Measurements from ENCODE around the gene CD163L1. TPM values are rescaled to one million over a fixed set of nuclear protein-coding genes. Genes with fewer than 3 reads are reported as not detected.
"Not testable (repeated sequence)": the region's sequence is repeated elsewhere in the genome, so short reads cannot be mapped to it uniquely, and the experiment has no call there.

CD163L1 gene
- polyA plus RNA-seq (ENCODE audit: insufficient read length in 3 of 3): 1 to 10 TPM; 1.6 to 3.0 (median 2.1) TPM
- long read RNA-seq, donor 1: 0 reads
- long read RNA-seq, donor 2, full-length matches to known transcripts: 1 of 1 reads
- long read RNA-seq, donor 2, partial matches to known transcripts: 0 of 1 reads
- long read RNA-seq, donor 2, other reads (novel, unspliced or antisense): 0 of 1 reads
- long read RNA-seq, donor 3: 0 reads
- long read RNA-seq, donor 4: 0 reads
- long read RNA-seq, donor 5: 0 reads
- long read RNA-seq, donor 6: 0 reads
- long read RNA-seq, donor 7: 0 reads
- long read RNA-seq, donor 8, partial matches to known transcripts: 0 of 1 reads
- long read RNA-seq, donor 8, other reads (novel, unspliced or antisense): 0 of 1 reads
- long read RNA-seq, donor 9: 0 reads
- long read RNA-seq, donor 10: 0 reads
- long read RNA-seq, donor 11: 0 reads
- long read RNA-seq, donor 12, partial matches to known transcripts: 0 of 1 reads
- long read RNA-seq, donor 12, other reads (novel, unspliced or antisense): 0 of 1 reads
- long read RNA-seq, donor 13: 0 reads
- long read RNA-seq, donor 14: 0 reads
- long read RNA-seq, donor 15: 0 reads
- long read RNA-seq, donor 16, partial matches to known transcripts: 0 of 1 reads
- long read RNA-seq, donor 16, other reads (novel, unspliced or antisense): 0 of 1 reads

DNA sequence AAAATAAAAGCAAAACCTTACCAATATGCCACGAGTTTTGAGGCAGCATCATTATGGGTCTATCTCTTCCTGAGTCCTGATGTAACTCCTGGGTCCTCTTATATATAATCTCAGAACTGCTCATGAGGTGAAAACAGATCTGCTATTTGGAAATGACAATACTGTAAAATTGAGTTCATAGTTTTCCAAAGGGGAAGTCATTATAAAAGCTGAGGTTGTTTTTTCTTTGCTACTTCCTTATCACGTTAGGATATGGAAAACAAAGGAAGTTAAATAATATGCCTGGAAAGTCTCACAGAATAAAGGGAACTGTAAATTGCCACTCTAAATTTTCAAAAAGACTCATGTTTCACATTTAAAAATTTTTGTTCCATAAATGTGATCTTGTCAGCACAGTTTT lies at the start of gene CD163L1:
CD163L1 (minus strand) TSS at position 78 of the 400 bp plus-strand sequence; CDS start at position 52, 26 bp downstream.
- DNase-seq (ENCODE audit: extremely low read depth in 1 of 11, low read depth in 9 of 11, low spot score in 4 of 11): no peak

DNA sequence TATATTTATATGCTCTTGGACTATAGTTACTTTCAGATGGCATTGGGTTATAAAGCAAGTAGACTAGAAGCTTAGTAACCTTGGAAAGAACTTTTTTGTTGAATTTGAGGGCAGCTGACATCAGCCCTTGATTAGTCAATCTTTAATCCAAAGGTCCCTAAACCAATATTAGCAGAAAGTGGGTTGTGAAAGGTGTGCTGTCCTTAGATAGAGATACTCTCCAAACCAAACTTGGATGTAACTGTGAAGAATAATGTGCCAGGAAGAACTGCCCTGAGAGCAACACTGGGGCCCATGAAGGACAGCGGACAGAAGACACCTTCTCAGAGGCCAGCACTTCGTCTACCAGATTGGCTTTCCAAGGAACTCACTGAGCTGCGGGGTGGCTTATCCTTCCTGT lies 49.1 kb upstream of the CD163L1 start:
- DNase-seq (ENCODE audit: extremely low read depth in 1 of 11, low read depth in 9 of 11, low spot score in 4 of 11): no peak

DNA sequence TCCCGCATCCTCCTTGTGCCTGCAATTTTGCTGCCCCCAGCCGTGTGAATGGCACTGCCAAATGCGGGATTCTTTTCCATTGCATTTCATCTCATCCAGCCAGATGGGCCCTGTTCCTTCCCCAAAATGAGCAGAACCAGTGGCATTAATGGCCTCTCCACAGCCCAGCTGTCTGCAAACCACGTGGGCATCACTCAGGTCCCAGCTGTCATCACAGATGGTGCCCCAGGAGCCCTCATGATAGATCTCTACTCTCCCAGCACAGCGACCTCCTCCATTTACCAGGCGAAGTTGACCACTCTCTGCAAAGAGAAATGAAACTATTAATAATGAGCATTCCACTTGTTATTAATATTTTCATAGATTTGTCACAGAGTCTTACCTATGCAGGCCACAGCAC lies 42.6 kb upstream of the CD163L1 start:
- DNase-seq (ENCODE audit: extremely low read depth in 1 of 11, low read depth in 9 of 11, low spot score in 4 of 11): no peak

DNA sequence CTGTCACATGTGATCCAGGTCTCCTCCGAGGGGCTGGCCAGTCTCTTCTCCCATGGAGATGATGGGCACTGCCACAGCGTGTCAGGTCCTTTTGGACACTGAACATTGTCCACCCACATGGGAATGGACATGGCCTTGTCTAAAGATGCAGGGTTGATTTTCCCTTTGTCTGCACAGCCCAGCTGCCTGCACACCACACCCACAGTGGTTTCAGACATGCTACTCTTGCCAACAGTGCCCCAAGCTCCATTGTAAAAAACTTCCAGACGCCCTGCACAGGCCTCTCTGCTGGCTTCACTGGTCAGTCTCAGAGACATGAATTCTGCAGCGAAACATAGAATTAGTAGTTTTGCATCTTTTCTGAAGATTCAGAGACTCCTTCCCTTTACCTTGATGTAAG lies 41.1 kb upstream of the CD163L1 start:
- no peak for DNase-seq (ENCODE audit: extremely low read depth in 1 of 11, low read depth in 9 of 11, low spot score in 4 of 11)

DNA sequence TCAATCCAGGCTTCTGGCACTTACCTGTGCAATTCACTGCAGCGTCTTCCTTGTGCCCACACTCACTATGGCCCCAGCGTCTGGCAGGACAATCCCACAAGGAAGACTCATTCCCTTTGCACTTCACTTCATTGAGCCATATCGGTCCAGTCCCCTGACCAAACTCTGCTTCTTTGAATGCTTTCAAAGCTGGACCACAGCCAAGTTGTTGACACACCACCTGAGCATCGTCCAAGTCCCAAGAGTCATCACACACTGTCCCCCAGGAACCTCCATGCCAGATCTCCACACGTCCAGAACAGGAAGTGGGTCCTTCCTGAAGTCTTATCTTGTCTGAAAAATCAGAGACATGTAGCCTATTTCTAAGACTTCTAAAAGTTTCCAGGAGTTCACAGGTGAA lies 39.4 kb upstream of the CD163L1 start:
- DNase-seq (ENCODE audit: extremely low read depth in 1 of 11, low read depth in 9 of 11, low spot score in 4 of 11): no peak

DNA sequence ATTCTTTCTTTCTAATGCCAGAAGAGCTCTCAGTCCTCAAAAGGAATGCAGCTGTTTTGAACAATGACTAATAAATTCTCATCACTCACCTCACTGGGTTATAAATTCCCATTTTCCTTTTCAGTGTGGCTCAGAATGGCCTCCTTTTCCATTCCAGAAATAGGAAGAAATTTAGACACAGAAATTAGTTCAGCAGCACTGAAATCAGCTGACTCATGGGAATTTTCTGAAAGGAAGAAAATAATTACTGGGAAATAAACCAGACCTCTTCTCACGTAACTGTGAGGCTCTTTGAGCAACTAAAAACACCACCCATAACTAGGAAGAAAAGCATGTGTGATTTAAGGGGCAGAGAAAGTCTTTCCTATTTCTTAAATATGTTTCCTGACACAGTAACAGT lies 35.8 kb upstream of the CD163L1 start:
- DNase-seq (ENCODE audit: extremely low read depth in 1 of 11, low read depth in 9 of 11, low spot score in 4 of 11): no peak

DNA sequence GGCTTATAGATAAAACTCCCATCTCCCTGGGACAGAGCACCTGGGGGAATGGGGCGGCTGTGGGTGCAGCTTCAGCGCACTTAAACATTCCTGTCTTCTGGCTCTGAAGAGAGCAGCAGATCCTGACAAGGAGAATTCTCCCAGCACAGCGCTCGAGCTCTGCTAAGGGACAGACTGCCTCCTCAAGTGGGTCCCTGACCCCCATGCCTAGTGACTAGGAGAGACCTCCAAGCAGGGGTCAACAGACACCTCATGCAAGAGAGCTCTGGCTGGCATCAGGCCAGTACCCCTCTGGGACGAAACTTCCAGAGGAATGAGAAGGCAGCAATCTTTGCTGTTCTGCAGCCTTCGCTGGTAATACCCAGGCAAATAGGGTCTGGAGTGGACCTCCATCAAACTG lies 28.1 kb upstream of the CD163L1 start:
- DNase-seq (ENCODE audit: extremely low read depth in 1 of 11, low read depth in 9 of 11, low spot score in 4 of 11): no peak

DNA sequence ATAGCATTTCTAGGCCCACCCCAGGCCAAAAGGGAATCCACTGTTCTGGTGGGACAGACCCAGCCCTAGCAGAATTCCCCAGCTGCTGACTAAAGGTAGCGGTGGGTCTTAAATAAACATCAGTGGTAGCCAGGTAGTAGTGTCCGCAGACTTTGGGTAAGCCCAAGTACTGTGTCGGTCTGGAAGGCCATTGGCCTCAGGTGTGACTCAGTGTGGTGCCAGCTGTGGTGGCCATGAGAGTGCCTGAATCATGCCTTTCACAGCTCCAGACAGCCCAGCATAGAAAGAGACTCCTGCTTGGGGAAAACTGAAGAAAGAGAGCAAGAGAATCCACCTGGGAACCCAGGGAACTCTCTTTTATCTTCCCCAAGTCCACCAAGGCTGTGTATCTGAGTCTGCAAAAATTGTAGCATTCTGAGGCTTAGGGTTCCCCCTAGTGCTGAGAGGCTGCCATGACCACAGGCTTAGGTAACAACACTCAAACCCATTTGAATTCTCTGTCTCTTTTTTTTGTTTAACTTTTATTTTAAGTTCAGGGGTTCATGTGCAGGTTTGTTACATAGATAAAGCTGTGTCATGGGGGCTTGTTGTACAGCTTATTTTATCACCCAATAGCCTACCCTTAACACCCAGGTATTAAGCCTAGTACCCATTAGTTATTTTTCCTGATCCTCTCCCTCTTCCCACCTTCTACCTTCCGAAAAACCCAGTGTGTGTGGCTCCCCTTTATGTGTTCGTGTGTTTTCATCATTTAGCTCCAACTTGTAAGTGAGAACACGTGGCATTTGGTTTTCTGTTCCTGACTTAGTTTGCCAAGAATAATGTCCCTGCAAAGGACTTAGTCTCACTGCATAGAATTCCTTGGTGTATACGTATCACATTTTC lies 16.7 kb upstream of the CD163L1 start:
- peak in 5 of 11 donors; percentile 14 to 27 (median 22) for DNase-seq (ENCODE audit: extremely low read depth in 1 of 11, low read depth in 9 of 11, low spot score in 4 of 11)

DNA sequence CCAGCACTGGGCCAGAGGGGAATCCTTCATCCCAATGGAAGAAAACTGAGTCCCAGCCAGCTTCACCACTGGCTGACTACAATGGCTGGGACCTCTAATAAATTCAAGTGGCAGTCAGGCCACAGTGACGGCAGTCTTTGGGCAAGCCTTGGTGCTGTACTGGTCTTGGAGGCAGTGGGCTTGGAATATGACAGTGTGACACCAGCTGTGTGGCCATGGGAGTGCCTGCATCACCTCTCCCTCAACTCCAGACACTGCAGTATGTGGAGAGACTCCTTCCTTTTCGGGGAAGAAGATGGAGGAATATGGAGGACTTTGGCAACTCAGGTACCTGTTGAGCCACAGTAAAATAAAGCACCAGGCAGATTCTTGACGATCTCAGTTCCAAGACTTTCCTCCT lies 16.0 kb upstream of the CD163L1 start:
- no peak for DNase-seq (ENCODE audit: extremely low read depth in 1 of 11, low read depth in 9 of 11, low spot score in 4 of 11)

DNA sequence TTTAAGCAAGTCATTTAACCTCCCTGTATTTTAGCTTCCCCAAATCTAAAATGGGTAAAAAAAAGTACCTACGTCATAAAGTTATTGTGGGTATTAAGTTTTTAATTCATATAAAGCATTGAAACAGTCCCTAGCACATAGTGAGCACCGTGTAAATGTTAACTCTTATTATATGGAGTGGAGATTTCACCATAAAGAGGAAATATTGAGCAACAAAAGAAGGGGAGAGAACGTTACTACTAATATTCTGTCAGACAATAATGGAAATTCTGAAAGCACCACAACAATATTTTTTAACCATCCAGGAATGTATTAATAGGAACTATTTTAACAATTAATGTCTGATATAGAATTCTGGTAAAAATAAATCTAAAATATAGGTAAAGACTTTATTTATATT lies 7.8 kb upstream of the CD163L1 start:
- DNase-seq (ENCODE audit: extremely low read depth in 1 of 11, low read depth in 9 of 11, low spot score in 4 of 11): no peak

DNA sequence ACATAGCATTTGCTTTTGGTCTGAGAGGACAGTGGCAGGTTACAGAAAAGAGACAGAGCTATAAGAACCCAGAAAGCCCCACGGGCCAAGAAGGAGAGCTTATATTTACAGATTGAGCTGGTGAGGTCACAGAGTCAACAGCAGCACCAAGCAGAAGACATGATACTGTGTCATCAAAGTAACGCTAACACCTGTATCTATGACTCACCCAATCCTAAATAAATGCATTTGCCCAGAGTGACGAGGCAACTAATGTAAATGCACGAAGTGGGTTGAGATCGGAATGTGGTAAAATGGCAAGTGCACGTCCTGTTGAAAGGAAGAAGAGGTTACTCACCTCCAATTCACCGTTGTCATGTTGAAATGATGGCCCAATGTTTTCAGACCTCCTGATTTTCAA lies 6.7 kb upstream of the CD163L1 start:
- DNase-seq (ENCODE audit: extremely low read depth in 1 of 11, low read depth in 9 of 11, low spot score in 4 of 11): no peak

DNA sequence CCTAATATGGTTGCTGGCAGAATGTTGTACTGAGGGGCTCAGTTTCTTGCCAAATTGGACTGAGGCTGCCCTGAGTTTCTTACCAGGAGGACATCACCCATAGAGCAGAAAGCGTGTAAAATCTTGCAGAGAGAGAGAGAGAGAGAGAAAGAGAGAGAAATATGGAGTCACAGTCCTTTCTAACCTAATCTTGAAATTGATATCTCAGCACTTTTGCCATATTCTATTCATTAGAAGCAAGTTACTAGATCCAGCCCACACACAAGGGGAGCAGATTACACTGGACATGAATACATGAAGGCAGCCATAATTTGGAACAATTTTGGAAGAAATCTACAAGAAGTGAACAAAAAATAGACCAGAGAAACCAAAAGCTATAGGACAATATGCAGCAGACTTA lies 4.1 kb upstream of the CD163L1 start:
- DNase-seq (ENCODE audit: extremely low read depth in 1 of 11, low read depth in 9 of 11, low spot score in 4 of 11): no peak

DNA sequence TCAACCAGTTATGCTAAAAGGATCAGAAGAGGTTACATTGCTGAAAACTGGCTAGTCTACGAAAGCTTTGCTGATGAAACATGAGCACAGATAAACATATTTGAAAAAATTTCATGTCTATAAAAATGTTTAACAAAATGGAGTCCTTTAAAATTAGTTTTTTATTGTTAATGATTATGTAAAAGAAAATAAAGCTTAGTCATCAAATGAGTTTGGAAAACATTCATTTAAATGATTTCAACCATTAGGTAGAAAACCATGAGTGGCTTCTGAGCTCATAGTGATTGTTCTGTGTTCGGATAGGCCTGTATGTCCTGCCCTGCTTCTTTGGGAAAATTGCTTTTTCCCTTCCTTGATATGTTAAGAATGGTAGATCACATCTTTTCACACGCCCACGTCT lies 584 bp upstream of the CD163L1 start:
- no peak for DNase-seq (ENCODE audit: extremely low read depth in 1 of 11, low read depth in 9 of 11, low spot score in 4 of 11)

DNA sequence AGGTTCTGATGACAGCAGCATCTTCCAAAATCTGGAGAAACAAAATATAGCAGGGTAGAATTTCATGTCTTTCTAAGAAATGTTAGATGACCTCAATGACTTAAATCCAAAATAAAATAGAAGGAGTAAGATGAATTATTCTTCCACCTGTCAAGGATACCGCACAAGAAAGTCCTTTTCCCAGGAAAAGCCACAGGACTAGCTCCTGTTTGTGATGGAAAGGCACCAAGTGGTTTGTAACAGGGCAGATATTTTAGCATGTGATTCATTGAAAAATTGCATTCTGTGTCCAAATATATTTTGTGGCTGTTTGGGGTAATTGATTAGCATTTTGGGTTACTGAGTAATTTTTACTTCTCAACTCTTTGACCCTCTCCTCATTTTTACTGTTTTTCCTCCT lies 2.7 kb downstream of the CD163L1 start:
- no peak for DNase-seq (ENCODE audit: extremely low read depth in 1 of 11, low read depth in 9 of 11, low spot score in 4 of 11)

DNA sequence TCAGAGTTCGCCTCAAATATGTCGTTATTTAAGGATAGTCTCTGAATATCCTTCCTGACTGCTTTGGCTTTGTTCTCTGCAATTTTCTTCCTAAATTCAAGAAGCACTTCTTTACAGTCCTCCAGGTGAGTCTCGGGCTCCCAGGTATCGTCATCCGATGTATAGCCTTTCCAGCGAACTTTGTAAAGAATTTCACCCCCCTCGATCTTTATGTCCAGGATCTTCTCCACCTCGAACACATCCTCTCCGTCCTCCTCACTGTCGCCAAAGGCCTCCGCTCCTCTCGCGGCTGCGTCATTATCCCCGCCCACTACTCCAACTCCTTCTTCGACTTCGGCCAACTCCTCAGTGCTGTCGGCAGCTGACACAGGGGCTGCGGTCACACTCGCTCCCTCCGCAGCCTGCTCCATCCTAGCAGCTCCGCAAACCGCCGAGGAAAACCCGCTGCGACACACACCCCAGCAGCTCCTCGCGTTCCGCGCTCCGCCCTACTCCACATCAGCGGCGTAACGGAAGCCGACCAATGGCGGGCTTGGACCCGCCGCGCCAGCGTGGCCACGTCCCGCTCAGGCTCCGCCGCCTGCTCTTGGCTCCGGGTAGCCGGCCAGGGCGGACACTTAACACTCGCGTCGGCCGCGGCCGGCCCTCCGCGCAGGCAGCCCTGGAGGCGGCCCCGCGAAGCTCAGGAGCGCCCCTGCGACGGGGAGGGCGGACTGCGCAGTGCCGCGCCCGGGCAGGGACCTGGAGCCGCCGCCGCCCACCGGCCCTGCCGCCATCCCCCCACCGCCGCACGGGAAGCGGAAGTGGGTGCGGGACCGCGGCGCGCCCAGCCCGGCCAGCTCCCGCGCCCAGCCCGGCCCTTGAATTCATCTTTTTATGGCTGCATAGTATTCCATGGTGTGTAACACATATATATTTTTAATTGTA lies 4.1 kb downstream of the CD163L1 start:
- DNase-seq (ENCODE audit: extremely low read depth in 1 of 11, low read depth in 9 of 11, low spot score in 4 of 11): peak in 10 of 11 donors; percentile 5 to 29 (median 18)

DNA sequence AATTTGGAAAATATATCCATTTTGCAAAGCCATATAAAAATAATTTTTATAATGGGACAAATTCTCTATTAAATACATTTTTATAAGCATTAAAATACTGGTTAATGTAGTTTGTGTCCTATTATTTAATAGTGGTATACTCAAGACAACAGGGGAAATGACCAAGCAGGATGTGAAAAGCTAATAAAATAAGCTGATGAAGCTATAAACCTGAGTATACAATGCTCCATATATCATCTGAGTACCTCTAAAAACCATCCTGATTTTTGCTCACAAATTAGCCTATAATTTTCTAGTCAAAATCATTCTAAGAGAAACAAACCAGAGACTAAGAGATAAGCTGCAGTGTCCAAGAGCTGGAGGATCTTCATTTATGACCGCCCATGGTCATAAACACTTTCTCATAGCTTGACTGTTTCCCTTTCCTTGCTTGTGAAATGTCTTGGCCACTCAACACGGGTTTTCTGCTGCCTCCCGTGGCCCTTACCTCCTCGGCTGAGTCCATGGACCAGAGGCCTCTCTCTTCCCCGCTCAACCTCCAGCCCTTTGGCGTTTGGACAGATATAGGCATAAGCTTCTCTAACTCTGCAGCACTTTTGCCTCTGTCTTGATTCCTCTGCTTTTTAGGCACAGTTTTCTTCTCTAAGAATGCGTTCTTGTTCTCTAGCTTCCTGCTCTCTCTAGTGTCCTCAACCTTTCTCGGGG lies 5.5 kb downstream of the CD163L1 start:
- DNase-seq (ENCODE audit: extremely low read depth in 1 of 11, low read depth in 9 of 11, low spot score in 4 of 11): not testable (repeated sequence)

DNA sequence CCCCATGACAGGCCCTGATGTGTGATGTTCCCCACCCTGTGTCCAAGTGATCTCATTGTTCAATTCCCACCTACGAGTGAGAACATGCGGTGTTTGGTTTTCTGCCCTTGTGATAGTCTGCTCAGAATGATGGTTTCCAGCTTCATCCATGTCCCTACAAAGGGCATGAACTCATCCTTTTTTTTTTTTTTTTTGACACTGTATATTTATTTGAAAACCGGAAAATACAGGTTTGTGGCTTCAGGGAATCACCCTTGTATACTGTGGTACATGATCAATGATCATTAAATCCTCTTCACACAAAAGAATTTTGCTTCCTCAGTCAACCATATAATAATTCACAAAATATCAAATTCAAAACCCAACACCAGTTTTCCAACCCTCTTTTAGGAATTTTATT lies 6.5 kb downstream of the CD163L1 start:
- DNase-seq (ENCODE audit: extremely low read depth in 1 of 11, low read depth in 9 of 11, low spot score in 4 of 11): not testable (repeated sequence)

DNA sequence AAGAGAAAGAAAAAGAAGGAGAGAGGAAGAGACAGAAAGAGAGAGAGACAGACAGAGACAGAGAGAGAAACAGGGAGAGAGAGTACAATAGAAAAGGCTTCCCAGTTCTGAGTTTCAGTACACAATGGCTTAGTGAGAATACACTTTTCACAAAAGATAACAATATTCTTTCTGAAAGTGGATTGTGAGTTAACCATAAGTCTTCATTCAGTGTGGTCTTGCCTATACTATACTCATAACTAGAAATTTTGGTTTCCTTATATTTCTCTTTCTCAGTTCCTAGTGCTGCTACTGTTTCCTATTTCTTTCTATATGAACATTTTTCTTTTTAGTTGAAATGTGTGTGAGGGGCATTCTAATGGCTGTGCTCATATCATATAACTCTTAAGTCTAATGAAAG lies 9.3 kb downstream of the CD163L1 start:
- DNase-seq (ENCODE audit: extremely low read depth in 1 of 11, low read depth in 9 of 11, low spot score in 4 of 11): no peak
